ENCODE measurements around the gene AMZ1. TPM values are rescaled to one million over a fixed set of nuclear protein-coding genes. Genes with fewer than 3 reads are reported as not detected.

The AMZ1 gene
- total and polyA plus RNA-seq, 10 of the 15 experiments (the other 5 are each of a cell fraction or from before 2014, with no cell fraction given): 0.02 to 2.0 (median 0.69) TPM

DNA sequence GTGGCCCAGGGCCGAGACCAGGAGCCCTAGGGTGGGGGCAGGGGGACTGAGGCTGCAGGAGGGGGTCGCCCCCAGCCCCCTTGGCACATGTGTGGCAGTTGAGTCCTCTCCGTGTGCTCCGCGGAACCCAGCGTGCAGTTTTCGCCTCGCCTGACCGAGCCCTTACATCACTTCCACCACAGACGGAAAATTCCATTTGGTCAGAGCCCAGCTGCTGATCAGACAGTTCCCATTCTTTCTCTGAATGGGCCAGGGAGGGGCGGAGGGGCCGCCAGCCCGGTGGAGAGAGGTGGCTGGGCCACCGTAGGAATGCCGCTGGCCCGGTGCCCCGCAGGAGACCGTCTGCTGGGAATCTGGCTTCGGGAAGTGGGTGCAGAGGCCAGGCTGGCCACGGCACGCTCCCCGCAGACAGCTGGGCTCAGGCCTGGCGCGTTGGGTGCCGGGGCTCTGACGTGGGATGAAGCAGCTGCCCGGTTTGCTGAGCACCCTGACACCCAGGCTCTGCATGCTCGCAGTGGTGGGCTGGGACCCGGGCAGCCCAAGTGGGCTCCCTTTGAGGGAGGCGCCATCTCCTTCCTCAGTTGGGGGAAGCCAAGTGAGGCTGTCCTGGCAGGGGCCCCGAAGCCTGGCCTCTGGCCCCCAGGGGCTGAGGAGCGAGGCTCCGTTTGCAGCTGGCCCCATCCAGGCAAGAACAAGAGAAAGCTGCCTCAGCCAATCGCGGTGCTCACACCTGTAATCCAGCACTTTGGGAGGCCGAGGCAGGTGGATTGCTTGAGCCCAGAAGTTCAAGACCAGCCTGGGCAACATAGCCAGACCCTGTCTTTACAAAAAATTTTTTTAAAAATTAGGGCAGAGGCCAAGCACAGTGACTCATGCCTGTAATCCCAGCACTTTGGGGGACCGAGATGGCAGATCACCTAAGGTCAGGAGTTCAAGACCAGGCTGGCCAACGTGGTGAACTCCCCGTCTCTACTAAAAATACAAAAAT, 46.3 kb upstream of the AMZ1 start (continued):
- TF ChIP-seq, protein P1, sequence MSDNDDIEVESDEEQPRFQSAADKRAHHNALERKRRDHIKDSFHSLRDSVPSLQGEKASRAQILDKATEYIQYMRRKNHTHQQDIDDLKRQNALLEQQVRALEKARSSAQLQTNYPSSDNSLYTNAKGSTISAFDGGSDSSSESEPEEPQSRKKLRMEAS (IDR thresholded peaks at IDR 0.05; ENCODE audit: low read depth, low read length): peak; percentile 57
- TF ChIP-seq, protein P2, sequence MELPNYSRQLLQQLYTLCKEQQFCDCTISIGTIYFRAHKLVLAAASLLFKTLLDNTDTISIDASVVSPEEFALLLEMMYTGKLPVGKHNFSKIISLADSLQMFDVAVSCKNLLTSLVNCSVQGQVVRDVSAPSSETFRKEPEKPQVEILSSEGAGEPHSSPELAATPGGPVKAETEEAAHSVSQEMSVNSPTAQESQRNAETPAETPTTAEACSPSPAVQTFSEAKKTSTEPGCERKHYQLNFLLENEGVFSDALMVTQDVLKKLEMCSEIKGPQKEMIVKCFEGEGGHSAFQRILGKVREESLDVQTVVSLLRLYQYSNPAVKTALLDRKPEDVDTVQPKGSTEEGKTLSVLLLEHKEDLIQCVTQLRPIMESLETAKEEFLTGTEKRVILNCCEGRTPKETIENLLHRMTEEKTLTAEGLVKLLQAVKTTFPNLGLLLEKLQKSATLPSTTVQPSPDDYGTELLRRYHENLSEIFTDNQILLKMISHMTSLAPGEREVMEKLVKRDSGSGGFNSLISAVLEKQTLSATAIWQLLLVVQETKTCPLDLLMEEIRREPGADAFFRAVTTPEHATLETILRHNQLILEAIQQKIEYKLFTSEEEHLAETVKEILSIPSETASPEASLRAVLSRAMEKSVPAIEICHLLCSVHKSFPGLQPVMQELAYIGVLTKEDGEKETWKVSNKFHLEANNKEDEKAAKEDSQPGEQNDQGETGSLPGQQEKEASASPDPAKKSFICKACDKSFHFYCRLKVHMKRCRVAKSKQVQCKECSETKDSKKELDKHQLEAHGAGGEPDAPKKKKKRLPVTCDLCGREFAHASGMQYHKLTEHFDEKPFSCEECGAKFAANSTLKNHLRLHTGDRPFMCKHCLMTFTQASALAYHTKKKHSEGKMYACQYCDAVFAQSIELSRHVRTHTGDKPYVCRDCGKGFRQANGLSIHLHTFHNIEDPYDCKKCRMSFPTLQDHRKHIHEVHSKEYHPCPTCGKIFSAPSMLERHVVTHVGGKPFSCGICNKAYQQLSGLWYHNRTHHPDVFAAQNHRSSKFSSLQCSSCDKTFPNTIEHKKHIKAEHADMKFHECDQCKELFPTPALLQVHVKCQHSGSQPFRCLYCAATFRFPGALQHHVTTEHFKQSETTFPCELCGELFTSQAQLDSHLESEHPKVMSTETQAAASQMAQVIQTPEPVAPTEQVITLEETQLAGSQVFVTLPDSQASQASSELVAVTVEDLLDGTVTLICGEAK (IDR thresholded peaks at IDR 0.05; ENCODE audit: borderline replicate concordance): no peak; the same call in 1 of the 2 replicates
- TF ChIP-seq ESRRA (IDR thresholded peaks at IDR 0.05; ENCODE audit: low read length): no peak
- TF ChIP-seq RUNX3 (IDR thresholded peaks at IDR 0.05; ENCODE audit: low read length): peak; percentile 89
- no peak for TF ChIP-seq NR2C1 (IDR thresholded peaks at IDR 0.05)
- no peak for TF ChIP-seq BMI1 (IDR thresholded peaks at IDR 0.05; ENCODE audit: borderline replicate concordance)
- TF ChIP-seq BCL11A (IDR thresholded peaks at IDR 0.05; ENCODE audit: low read depth, low read length): no peak
- no peak for TF ChIP-seq IRF4 (IDR thresholded peaks at IDR 0.05; ENCODE audit: low read depth, low read length)
- no peak for TF ChIP-seq ZNF24 (IDR thresholded peaks at IDR 0.05)
- no peak; the same call in 1 of the 2 replicates for TF ChIP-seq NFIC (IDR thresholded peaks at IDR 0.05; ENCODE audit: low read depth, low read length)
- no peak for TF ChIP-seq KDM1A (IDR thresholded peaks at IDR 0.05; ENCODE audit: borderline replicate concordance)
- no peak for TF ChIP-seq SMAD1 (IDR thresholded peaks at IDR 0.05; ENCODE audit: low read depth, partially characterized antibody)
- TF ChIP-seq MTA3 (IDR thresholded peaks at IDR 0.05; ENCODE audit: borderline replicate concordance, low read length): no peak
- TF ChIP-seq HDAC6 (IDR thresholded peaks at IDR 0.05; ENCODE audit: unreplicated experiment): no peak
- peak; percentile 88 for TF ChIP-seq DPF2 (IDR thresholded peaks at IDR 0.05)
- no peak for TF ChIP-seq NFYB (IDR thresholded peaks at IDR 0.05; ENCODE audit: insufficient read depth, low read depth, low read length)
- peak; percentile 89; the same call in 1 of the 2 replicates for TF ChIP-seq TCF3 (IDR thresholded peaks at IDR 0.05; ENCODE audit: borderline replicate concordance, insufficient read depth, low read depth, low read length)
- no peak for TF ChIP-seq YBX1 (IDR thresholded peaks at IDR 0.05)
- TF ChIP-seq, protein P3, sequence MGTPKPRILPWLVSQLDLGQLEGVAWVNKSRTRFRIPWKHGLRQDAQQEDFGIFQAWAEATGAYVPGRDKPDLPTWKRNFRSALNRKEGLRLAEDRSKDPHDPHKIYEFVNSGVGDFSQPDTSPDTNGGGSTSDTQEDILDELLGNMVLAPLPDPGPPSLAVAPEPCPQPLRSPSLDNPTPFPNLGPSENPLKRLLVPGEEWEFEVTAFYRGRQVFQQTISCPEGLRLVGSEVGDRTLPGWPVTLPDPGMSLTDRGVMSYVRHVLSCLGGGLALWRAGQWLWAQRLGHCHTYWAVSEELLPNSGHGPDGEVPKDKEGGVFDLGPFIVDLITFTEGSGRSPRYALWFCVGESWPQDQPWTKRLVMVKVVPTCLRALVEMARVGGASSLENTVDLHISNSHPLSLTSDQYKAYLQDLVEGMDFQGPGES (IDR thresholded peaks at IDR 0.05): no peak
- no peak for TF ChIP-seq BRCA1 (IDR thresholded peaks at IDR 0.05; ENCODE audit: low read depth, low read length)
- 0 out of 2 replicates have a peak, but pooled peaks have one; percentile 39 for TF ChIP-seq CBFB (IDR thresholded peaks at IDR 0.05; ENCODE audit: low read depth)
- TF ChIP-seq CREB1 (IDR thresholded peaks at IDR 0.05; ENCODE audit: low read depth): peak; percentile 89
- TF ChIP-seq KLF5 (IDR thresholded peaks at IDR 0.05; ENCODE audit: partially characterized antibody): no peak
- no peak for TF ChIP-seq LARP7 (IDR thresholded peaks at IDR 0.05)
- no peak for TF ChIP-seq ZNF207 (IDR thresholded peaks at IDR 0.05; ENCODE audit: borderline replicate concordance)
- TF ChIP-seq SRF (IDR thresholded peaks at IDR 0.05; ENCODE audit: low read depth in 2 of 2, low read length in 2 of 2): no peak
- peak; percentile 38 for TF ChIP-seq SP1 (IDR thresholded peaks at IDR 0.05; ENCODE audit: low read depth, low read length)

Data from GM12878 (cell line).